Measurements from ENCODE around the gene LDLRAD4.

Gene LDLRAD4

DNA sequence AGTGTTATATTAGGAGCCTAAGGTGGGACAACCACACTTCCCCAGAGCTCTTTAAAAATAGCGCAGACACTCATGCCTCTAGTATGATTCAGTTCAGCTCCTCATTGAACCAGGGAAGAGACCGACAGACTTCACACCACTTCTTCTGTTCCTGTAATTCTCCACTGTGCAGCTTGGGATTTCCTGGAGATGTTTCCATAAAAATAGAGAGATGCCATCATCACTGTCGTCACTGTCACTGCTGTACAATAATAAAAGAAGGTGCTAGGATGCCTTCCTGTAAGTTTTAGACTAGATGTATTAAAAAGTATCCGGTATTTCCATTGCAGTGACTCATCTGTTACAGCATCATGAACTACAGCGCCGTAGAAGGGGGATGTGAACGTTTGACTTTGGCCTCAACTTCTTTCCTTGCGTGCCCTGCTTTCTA is 396.9 kb downstream of the LDLRAD4 start:
- Histone ChIP-seq H3K4me2 (peak overlapping the region; percentile 97), H3K36me3 (peaks cover 12% of the 10 kb centered on the region), H3K9ac (peak overlapping the region; percentile 87), H3K4me1 (peaks cover 74% of the 10 kb centered on the region), H3K27me3 (no peaks in the 10 kb centered on the region), H3K27ac (peak overlapping the region; percentile 91), H4K20me1 (peaks cover 55% of the 10 kb centered on the region), H3K4me3 (peak overlapping the region; percentile 84), H3K9me3 (no peaks in the 10 kb centered on the region)
- no peak for TF ChIP-seq Cebpa-rat (IDR thresholded peaks at IDR 0.05)

- H3K4me2 ChIP-seq = peak overlapping the region; percentile 97
- peaks cover 61% of the 10 kb centered on the region for H4K20me1 ChIP-seq
- peaks cover 74% of the 10 kb centered on the region for H3K4me1 ChIP-seq
- H3K9me3 ChIP-seq = no peaks in the 10 kb centered on the region
- peaks cover 15% of the 10 kb centered on the region for H3K36me3 ChIP-seq
- TF ChIP-seq Cebpa-rat (IDR thresholded peaks at IDR 0.05) = no peak
- no peaks in the 10 kb centered on the region for H3K27me3 ChIP-seq
- peak overlapping the region; percentile 91 for H3K27ac ChIP-seq
- peak overlapping the region; percentile 84 for H3K4me3 ChIP-seq
- peak overlapping the region; percentile 87 for H3K9ac ChIP-seq
Measured at GRCh38 chr18:13616041-13616440, 397.5 kb downstream of the LDLRAD4 start.

DNA sequence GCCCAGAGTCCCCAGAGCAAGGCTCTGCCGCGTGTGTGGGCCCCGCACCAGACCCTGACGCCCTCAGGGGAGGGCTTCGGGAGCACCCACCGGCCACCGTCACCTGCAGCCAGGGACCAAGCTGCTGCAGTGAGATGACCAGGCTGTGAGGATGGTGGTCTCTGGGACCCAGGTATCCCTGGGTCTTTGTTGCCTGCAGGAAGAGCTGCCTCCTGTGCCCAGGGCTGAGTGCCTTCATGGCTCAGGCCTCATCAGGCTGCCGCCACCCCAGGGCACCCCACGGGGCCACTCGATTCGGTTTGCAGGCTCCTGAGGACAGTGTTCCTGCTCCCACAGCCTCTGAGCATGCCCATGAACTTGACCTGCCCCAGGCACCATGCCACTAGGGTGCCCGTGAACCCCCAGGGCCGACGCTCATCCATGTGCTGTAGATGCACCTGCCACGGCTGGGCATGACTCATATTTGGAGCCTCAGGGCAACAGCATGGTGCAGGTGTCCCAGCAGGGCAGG is 398.0 kb downstream of the LDLRAD4 start:
- H4K20me1 ChIP-seq = peaks cover 66% of the 10 kb centered on the region
- no peaks in the 10 kb centered on the region for H3K9me3 ChIP-seq
- H3K9ac ChIP-seq = peak overlapping the region; percentile 87
- peaks cover 74% of the 10 kb centered on the region for H3K4me1 ChIP-seq
- peak overlapping the region; percentile 84 for H3K4me3 ChIP-seq
- no peaks in the 10 kb centered on the region for H3K27me3 ChIP-seq
- H3K4me2 ChIP-seq = peak overlapping the region; percentile 97
- peaks cover 21% of the 10 kb centered on the region for H3K36me3 ChIP-seq
- H3K27ac ChIP-seq = peak overlapping the region; percentile 91
- no peak for TF ChIP-seq Cebpa-rat (IDR thresholded peaks at IDR 0.05)

DNA sequence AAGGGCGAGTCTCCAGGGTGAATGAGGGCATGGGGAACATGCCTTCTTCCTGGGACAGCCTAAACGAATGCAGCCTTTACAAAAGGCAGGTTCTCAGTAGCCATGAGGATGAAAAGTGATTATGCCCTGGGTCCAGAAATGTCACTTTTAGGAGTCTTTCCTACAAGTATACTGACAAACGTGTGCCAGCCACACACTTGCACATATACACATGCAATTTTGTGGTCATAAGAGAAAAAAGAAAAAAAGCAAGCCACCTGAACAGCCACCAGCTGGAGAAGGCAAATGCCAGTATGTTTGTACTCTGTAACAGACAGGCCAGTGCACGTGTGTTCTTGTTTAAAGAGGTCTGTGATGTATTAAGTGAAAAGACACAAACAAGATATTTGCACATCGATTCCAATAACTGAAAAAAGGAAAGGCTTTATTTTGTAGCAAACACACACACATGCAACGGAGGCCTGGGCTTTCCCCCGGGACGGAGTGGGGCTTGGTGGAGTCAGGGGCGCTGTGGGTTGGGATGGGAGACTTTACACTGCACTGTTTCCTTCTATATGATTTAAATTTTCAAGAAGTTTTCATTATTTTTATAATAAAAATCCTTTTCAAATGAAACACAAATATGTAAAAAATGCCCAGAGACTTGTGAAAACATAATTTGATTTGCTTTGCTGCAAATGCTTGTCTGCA is 399.4 kb downstream of the LDLRAD4 start:
- H3K36me3 ChIP-seq = peaks cover 35% of the 10 kb centered on the region
- peak overlapping the region; percentile 84; the same call in 1 of the 2 replicates for H3K4me3 ChIP-seq
- H3K27me3 ChIP-seq = no peaks in the 10 kb centered on the region
- no peaks in the 10 kb centered on the region for H3K9me3 ChIP-seq
- peak overlapping the region; percentile 97 for H3K4me2 ChIP-seq
- H4K20me1 ChIP-seq = peaks cover 80% of the 10 kb centered on the region
- peak overlapping the region; percentile 63 for H3K9ac ChIP-seq
- peaks cover 84% of the 10 kb centered on the region for H3K4me1 ChIP-seq
- TF ChIP-seq Cebpa-rat (IDR thresholded peaks at IDR 0.05) = no peak
- peak overlapping the region; percentile 91 for H3K27ac ChIP-seq

DNA sequence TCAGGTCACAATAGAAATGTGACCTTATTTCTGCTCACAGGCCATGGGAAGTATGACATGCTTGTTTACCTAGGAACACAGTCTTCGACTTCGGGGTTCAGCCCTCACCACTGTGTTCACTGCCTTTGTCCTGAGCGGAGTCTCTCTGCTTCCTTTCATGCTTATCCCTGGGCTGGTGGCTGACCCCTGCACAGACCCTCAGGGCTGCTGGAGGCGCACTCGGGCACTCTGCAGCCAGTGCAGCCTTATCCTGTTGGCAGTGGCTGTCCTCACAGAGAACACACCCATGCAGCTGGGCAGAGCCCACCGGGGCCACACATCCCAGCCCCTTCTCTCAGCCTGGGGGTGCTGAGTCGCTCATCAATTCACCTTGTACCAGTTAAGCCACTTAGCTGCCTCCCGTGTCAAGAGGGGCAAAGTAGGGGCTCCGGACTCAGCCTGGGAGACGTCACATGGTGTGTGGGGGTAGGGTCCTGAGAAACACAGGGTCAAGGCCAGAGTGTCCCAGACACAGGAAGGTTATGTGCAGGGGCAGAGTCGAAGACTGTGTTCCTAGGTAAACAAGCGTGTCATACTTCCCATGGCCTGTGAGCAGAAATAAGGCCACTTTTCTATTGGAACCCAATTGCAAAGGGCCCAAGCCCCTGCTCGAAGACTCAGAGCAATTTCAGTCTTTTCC is 400.3 kb downstream of the LDLRAD4 start:
- peaks cover 93% of the 10 kb centered on the region for H3K4me1 ChIP-seq
- peak overlapping the region; percentile 97 for H3K4me2 ChIP-seq
- no peak for TF ChIP-seq Cebpa-rat (IDR thresholded peaks at IDR 0.05)
- H3K27ac ChIP-seq = peak overlapping the region; percentile 91
- H4K20me1 ChIP-seq = peaks cover 89% of the 10 kb centered on the region
- H3K27me3 ChIP-seq = no peaks in the 10 kb centered on the region
- H3K9ac ChIP-seq = peak overlapping the region; percentile 63
- peaks cover 44% of the 10 kb centered on the region for H3K36me3 ChIP-seq
- no peaks in the 10 kb centered on the region for H3K9me3 ChIP-seq
- peak overlapping the region; percentile 38; the same call in 1 of the 2 replicates for H3K4me3 ChIP-seq

- TF ChIP-seq Cebpa-rat (IDR thresholded peaks at IDR 0.05) = no peak
- Histone ChIP-seq H4K20me1 (peaks cover 97% of the 10 kb centered on the region), H3K36me3 (peaks cover 51% of the 10 kb centered on the region), H3K9ac (peak overlapping the region; percentile 69), H3K4me2 (peak overlapping the region; percentile 97), H3K9me3 (no peaks in the 10 kb centered on the region), H3K4me1 (peaks cover 100% of the 10 kb centered on the region), H3K4me3 (peak overlapping the region; percentile 45), H3K27me3 (no peaks in the 10 kb centered on the region), H3K27ac (peak overlapping the region; percentile 85)
Measured at GRCh38 chr18:13619505-13620205, 401.1 kb downstream of the LDLRAD4 start.

GRCh38 chr18:13620206-13620672 is 401.7 kb downstream of the LDLRAD4 start:
- Histone ChIP-seq H3K27ac (peak overlapping the region; percentile 85), H3K36me3 (peaks cover 57% of the 10 kb centered on the region), H3K4me1 (peaks cover 100% of the 10 kb centered on the region), H3K9ac (peak overlapping the region; percentile 69), H3K4me2 (peak overlapping the region; percentile 97), H3K4me3 (peak overlapping the region; percentile 45), H3K27me3 (no peaks in the 10 kb centered on the region), H3K9me3 (no peaks in the 10 kb centered on the region), H4K20me1 (peaks cover 99% of the 10 kb centered on the region)
- TF ChIP-seq Cebpa-rat (IDR thresholded peaks at IDR 0.05) = no peak

GRCh38 chr18:13620818-13621445 is 402.4 kb downstream of the LDLRAD4 start:
- no peak for TF ChIP-seq Cebpa-rat (IDR thresholded peaks at IDR 0.05)
- Histone ChIP-seq H3K4me3 (peak overlapping the region; percentile 45), H3K9me3 (no peaks in the 10 kb centered on the region), H3K27ac (peak overlapping the region; percentile 85), H3K27me3 (no peaks in the 10 kb centered on the region), H3K4me2 (peak overlapping the region; percentile 97), H3K9ac (peak overlapping the region; percentile 69), H3K4me1 (peaks cover 99% of the 10 kb centered on the region), H4K20me1 (peaks cover 97% of the 10 kb centered on the region), H3K36me3 (peaks cover 59% of the 10 kb centered on the region)

- no peak for TF ChIP-seq Cebpa-rat (IDR thresholded peaks at IDR 0.05)
- H3K4me3 ChIP-seq = no peak overlapping the region
- peak overlapping the region; percentile 97 for H3K4me2 ChIP-seq
- peaks cover 60% of the 10 kb centered on the region for H3K36me3 ChIP-seq
- no peaks in the 10 kb centered on the region for H3K27me3 ChIP-seq
- H3K9ac ChIP-seq = peak overlapping the region; percentile 69; the same call in 1 of the 2 replicates
- no peaks in the 10 kb centered on the region for H3K9me3 ChIP-seq
- peak overlapping the region; percentile 85 for H3K27ac ChIP-seq
- H4K20me1 ChIP-seq = peaks cover 97% of the 10 kb centered on the region
- H3K4me1 ChIP-seq = peaks cover 99% of the 10 kb centered on the region
Measured at GRCh38 chr18:13621446-13621849, 402.9 kb downstream of the LDLRAD4 start.

Data from BLaER1 (cell line).